GM10266 (cell line): ENCODE results near the gene NRF1.

Experiments
- DNase-seq: peaks from one replicate; pipeline ENCODE4 v3.0.0; 2012; ENCODE audit errors: extremely low spot score
- CTCF ChIP-seq: IDR thresholded peaks from 2 replicates; pipeline ENCODE4 v1.5.1; 2012; ENCODE audit warnings: mild to moderate bottlenecking, low read depth; ENCODE audit not compliant: control insufficient read depth, insufficient read depth; ENCODE audit errors: missing control alignments

NRF1 gene

GRCh38 chr7:129742256-129742655 lies 130.7 kb downstream of the NRF1 start:
- no peak for TF ChIP-seq CTCF
- DNase-seq: no peak

DNA sequence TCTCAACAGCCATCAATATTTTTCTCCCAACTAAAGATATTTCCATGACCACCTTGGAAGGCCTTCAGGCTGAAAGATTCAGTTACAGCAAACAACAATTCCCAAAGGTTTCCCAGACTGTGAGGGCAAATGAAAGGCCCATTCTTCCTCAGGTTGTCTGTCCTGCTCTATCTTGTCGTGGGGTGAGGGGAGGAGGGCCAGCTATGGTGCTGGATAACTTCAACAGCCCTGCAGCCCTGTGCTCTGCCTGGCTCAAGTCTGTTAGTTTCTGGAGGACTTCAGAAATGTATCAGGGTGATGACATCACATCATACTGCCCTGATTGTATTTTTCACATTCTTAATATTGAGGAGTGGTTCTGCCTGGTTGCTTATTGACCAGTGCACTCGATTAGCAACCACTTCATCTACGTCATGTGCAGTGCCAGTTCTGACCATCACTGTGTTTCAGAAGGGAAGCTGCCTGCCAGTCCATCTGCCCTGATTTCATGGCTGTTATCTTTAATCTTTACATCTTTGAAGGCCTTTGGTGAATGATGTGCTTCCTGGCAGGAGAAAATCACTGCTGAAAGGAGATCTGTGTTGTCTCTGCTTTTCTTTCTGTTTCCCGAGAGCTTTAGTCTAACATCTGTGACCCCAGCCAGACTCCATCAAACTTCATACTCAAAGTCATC lies 135.5 kb downstream of the NRF1 start:
- no peak for DNase-seq

DNA sequence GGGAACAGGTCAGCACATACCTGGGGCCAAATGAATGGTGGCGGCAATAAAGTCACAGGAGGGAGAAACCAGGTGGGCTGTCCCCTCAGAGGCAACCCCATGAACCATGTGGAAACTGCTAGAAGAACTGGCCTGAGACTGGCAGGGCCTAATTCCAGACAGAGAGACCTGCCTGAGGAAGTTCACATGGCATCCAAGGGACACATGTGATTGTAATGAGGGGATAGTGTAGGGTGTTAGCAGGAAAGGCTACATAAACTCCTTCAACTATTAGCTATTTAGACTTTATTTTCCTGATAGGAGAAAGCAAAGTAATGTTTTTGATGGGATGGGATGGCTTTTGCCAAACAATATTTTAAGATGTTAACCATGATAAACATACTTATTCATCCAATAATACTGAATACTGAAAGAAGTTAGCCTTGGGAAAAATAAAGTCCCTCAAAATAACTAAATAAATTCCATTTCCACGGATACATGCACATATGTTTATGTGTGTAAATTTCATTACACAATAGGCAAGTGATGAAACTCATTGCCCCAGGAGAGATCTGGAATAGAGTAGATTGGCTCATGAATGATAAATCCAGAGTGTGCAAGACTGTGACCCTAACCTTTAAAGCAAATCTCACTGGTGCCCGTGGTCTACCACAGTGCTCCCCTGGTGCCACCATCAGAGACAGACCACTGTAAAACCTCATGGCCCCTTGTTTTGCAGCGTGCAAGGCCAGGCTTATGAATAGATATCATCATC lies 137.0 kb downstream of the NRF1 start:
- no peak for TF ChIP-seq CTCF
- DNase-seq: no peak

More for the DNA sequence above, 135.5 kb downstream of the NRF1 start:
- no peak for TF ChIP-seq CTCF

DNA sequence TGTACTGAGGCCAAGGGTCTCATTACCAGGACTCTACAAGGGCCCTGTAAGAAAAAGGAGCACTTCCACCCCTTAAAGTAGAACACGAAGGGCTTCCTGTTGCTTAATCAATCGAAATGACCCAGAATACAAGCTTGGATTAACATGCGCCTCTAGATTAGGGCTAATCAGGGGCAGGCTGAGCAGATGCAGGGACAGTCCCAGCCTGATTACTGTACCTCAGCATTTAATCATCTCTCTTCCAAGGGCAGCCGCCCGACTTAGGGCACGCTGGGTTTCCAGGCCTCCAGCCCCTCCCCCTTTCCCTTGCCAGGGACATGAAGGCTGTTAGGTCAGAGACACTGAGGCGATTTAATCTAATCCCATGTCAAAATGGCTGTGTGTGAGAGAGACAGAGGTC lies 138.6 kb downstream of the NRF1 start:
- no peak for TF ChIP-seq CTCF
- no peak for DNase-seq

GRCh38 chr7:129750501-129750900 lies 139.0 kb downstream of the NRF1 start:
- DNase-seq: no peak
- TF ChIP-seq CTCF: no peak

- DNase-seq: no peak
- TF ChIP-seq CTCF: no peak
Measured at GRCh38 chr7:129751916-129752315, 140.4 kb downstream of the NRF1 start.

- no peak for TF ChIP-seq CTCF
- no peak for DNase-seq
Measured at GRCh38 chr7:129752760-129753159, 141.2 kb downstream of the NRF1 start.
